HEK293 (cell line): ENCODE data around the gene FAM89B.

ENCODE experiments used
- CTCF ChIA-PET: fragments of 350-600 bp; formaldehyde crosslinking; extraction: SDS; loops from one replicate; lab custom pipeline; 2021; ENCODE audit warnings: antibody characterized with exemption; lab: Yijun Ruan, JAX
- POLR2A ChIA-PET: fragments of 300-600 bp; formaldehyde crosslinking; extraction: SDS; loops from one replicate; lab custom pipeline; 2020; ENCODE audit warnings: antibody characterized with exemption, inconsistent platforms; lab: Yijun Ruan, JAX
- H3K27ac ChIP-seq: fragments of 200-500 bp; sonication (Bioruptor generic); 2 replicates; pipeline ENCODE4 v1.5.1; 2014; ENCODE audit warnings: low read depth, low read length, control low read depth, inconsistent platforms; ENCODE audit errors: extremely low read depth
- H3K36me3 ChIP-seq, 2 experiments: fragments of 200-500 bp in 1 of 2; sonication (Bioruptor generic) in 1 of 2; 1 replicate in 1 of 2; 2 replicates in 1 of 2; pipeline ENCODE4 v1.5.1; 2014 to 2017; ENCODE audit warnings: inconsistent platforms in 2 of 2, low read length in 2 of 2; ENCODE audit not compliant: control insufficient read depth in 2 of 2, insufficient read depth in 1 of 2
- H3K4me1 ChIP-seq: fragments of 200-500 bp; sonication (Bioruptor generic); 2 replicates; pipeline ENCODE4 v1.5.1; 2014; ENCODE audit warnings: mild to moderate bottlenecking, low read length, inconsistent platforms; ENCODE audit not compliant: control insufficient read depth, insufficient read depth
- H3K4me3 ChIP-seq: 2 replicates; pipeline ENCODE4 v1.5.1; 2011; ENCODE audit warnings: low read depth, mild to moderate bottlenecking, control low read depth, low read length, moderate library complexity
- H3K9me3 ChIP-seq: fragments of 200-500 bp; sonication (Bioruptor generic); 2 replicates; pipeline ENCODE4 v1.5.1; 2014; ENCODE audit warnings: low read depth, low read length, inconsistent platforms; ENCODE audit not compliant: control insufficient read depth, insufficient read depth
- HIC1 ChIP-seq: fragments of 450-650 bp; formaldehyde crosslinking; IDR thresholded peaks from 2 replicates; pipeline ENCODE4 v1.5.1; 2016; ENCODE audit warnings: missing biosample characterization, missing genetic modification characterization
- KLF9 ChIP-seq: fragments of 450-650 bp; formaldehyde crosslinking; IDR thresholded peaks from 2 replicates; pipeline ENCODE4 v1.5.1; 2016; ENCODE audit warnings: missing biosample characterization, missing genetic modification characterization, low read depth
- PRDM10 ChIP-seq: fragments of 450-650 bp; formaldehyde crosslinking; IDR thresholded peaks from 2 replicates; pipeline ENCODE4 v1.5.1; 2016; ENCODE audit warnings: missing biosample characterization, missing genetic modification characterization
- REST ChIP-seq: fragments of 450-650 bp; formaldehyde crosslinking; IDR thresholded peaks from 2 replicates; pipeline ENCODE4 v1.5.1; 2016; ENCODE audit warnings: missing biosample characterization, missing genetic modification characterization
- TRIM28 ChIP-seq: IDR thresholded peaks from 2 replicates; pipeline ENCODE4 v1.6.1; 2011; ENCODE audit warnings: low read length, control low read depth, borderline replicate concordance
- ZBTB11 ChIP-seq: fragments of 450-650 bp; formaldehyde crosslinking; conservative IDR thresholded peaks from 2 replicates; pipeline ENCODE4 v1.5.1; 2016; ENCODE audit warnings: low read depth, missing biosample characterization, missing genetic modification characterization
- ZNF133 ChIP-seq: fragments of 450-650 bp; formaldehyde crosslinking; IDR thresholded peaks from 2 replicates; pipeline ENCODE4 v1.5.1; 2016; ENCODE audit warnings: missing biosample characterization, missing genetic modification characterization
- ZNF140 ChIP-seq: fragments of 450-650 bp; formaldehyde crosslinking; IDR thresholded peaks from 2 replicates; pipeline ENCODE4 v1.5.1; 2016; ENCODE audit warnings: missing biosample characterization, missing genetic modification characterization
- ZNF148 ChIP-seq: fragments of 450-650 bp; formaldehyde crosslinking; IDR thresholded peaks from 2 replicates; pipeline ENCODE4 v1.5.0; 2017; ENCODE audit warnings: missing biosample characterization, missing genetic modification characterization, borderline replicate concordance
- ZNF280C ChIP-seq: fragments of 450-650 bp; formaldehyde crosslinking; IDR thresholded peaks from 2 replicates; pipeline ENCODE4 v1.5.1; 2016; ENCODE audit warnings: missing biosample characterization, missing genetic modification characterization
- ZNF335 ChIP-seq: fragments of 450-650 bp; formaldehyde crosslinking; conservative IDR thresholded peaks from 2 replicates; pipeline ENCODE4 v1.5.1; 2016; ENCODE audit warnings: missing biosample characterization, missing genetic modification characterization
- ZNF707 ChIP-seq: fragments of 450-650 bp; formaldehyde crosslinking; IDR thresholded peaks from 2 replicates; pipeline ENCODE4 v1.5.1; 2016; ENCODE audit warnings: missing biosample characterization, missing genetic modification characterization
- ZSCAN5A ChIP-seq: fragments of 450-650 bp; formaldehyde crosslinking; IDR thresholded peaks from 2 replicates; pipeline ENCODE4 v1.5.1; 2016; ENCODE audit warnings: missing biosample characterization, missing genetic modification characterization

Gene FAM89B

GRCh38 chr11:65571420-65571819 lies 918 bp upstream of the FAM89B start (continued):
- TF ChIP-seq ZNF140 (tag by site-specific recombination) = no peak
- no peak for TF ChIP-seq ZNF707 (tag by site-specific recombination)

GRCh38 chr11:65571940-65572339 lies 398 bp upstream of the FAM89B start:
- H3K4me3 ChIP-seq = peak overlapping the region; percentile 60
- ChIA-PET POLR2A (interaction anchor here (0.6 to 4.2 kb wide), 15 partner anchors 12 to 200 kb away, joined by 3 to 39 read pairs (median 6); partner anchors contain the start of genes LTBP3, MALAT1, MAP3K11 and NEAT1), CTCF (interaction anchor here (0.6 to 5.6 kb wide), 19 partner anchors 11 to 140 kb away, joined by 3 to 133 read pairs (median 5); partner anchors contain the start of genes KAT5 and LTBP3)
- H3K36me3 ChIP-seq = peaks cover 0 to 18% of the 10 kb centered on the region in 2 experiments; a peak in 1 of 3 replicates
- H3K27ac ChIP-seq = no peak overlapping the region; the same call in 1 of the 2 replicates
- H3K9me3 ChIP-seq = no peaks in the 10 kb centered on the region
- peaks cover 17% of the 10 kb centered on the region; the same call in 1 of the 2 replicates for H3K4me1 ChIP-seq
- TF ChIP-seq ZBTB11 (tag by site-specific recombination) (peak; percentile 35; the same call in 1 of the 2 replicates), ZNF335 (tag by site-specific recombination) (peak; percentile 36), HIC1 (tag by site-specific recombination) (no peak), KLF9 (no peak), TRIM28 (no peak), ZNF133 (tag by site-specific recombination) (no peak), REST (no peak), PRDM10 (tag by site-specific recombination) (peak; percentile 72), ZNF280C (tag by site-specific recombination) (no peak), ZNF148 (no peak), ZSCAN5A (tag by site-specific recombination) (no peak)
